Ectodermal cell (in vitro differentiated cells): ENCODE measurements around the gene N4BP2L2.

Experiments
- H3K27ac ChIP-seq: 2 replicates; pipeline ENCODE4 v1.7.0; 2013; ENCODE audit warnings: mild to moderate bottlenecking, low read depth, low read length; ENCODE audit not compliant: insufficient read depth, poor library complexity, severe bottlenecking
- H3K27me3 ChIP-seq: 2 replicates; pipeline ENCODE4 v1.7.0; 2013; ENCODE audit warnings: mild to moderate bottlenecking, low read length; ENCODE audit not compliant: insufficient read depth, control insufficient read depth, poor library complexity, severe bottlenecking
- H3K36me3 ChIP-seq: one replicate; pipeline ENCODE4 v1.7.0; 2013; ENCODE audit warnings: low read length; ENCODE audit not compliant: control insufficient read depth, insufficient read depth
- H3K4me1 ChIP-seq: one replicate; pipeline ENCODE4 v1.7.0; 2013; ENCODE audit warnings: low read length; ENCODE audit not compliant: control insufficient read depth, insufficient read depth
- H3K4me3 ChIP-seq: 2 replicates; pipeline ENCODE4 v1.7.0; 2013; ENCODE audit warnings: low read depth, low read length, control low read depth; ENCODE audit not compliant: insufficient read depth
- H3K9me3 ChIP-seq: 2 replicates; pipeline ENCODE4 v1.7.0; 2013; ENCODE audit warnings: mild to moderate bottlenecking, low read length, moderate library complexity; ENCODE audit not compliant: control insufficient read depth
- WGBS, 2 experiments: methylation state at CpG; one replicate each; pipeline ENCODE4 v1.1.7; 2013; ENCODE audit warnings: missing lambda C conversion rate in 2 of 2; 5-methylcytosine and 5-hydroxymethylcytosine counted together

Gene N4BP2L2

DNA sequence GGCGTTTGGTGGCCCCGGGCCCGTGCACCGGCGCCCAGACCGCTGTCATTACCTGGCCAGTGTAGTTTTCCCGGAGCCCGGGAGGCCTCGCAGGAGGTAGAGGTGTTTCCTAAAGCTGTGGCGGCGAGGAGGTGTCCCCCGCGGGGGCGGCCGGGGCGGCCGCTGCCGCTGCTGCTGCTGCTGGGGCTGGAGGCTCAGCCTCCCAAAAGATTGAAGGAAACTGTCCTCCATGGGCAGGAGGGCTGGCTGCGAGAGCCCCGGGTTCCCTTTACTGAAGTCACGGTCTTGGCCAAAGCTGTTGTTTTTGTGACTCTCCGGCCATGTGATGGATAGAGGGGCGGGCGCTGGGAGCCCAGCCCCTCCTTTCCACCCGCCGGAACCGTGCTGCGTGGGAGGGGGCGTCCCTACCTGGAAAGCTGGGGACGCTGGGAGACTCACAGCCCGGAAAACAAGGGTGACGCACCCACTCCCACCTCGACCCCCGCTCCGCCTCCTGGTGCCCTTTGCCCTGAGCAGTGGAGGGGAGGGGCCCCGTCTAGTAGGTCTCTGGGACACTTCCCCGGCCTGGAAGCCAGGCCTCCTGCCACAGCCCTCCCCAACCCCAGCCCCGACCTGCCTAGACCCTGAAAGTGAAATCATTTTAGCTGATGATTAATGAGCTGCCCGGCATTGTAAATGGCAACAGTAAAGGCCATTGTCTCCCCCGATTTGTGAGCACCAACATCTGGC lies 110.6 kb downstream of the N4BP2L2 start, which contains the start of gene N4BP2L1:
Gene N4BP2L1 (minus strand): TSS at position 279 of the 729 bp plus-strand sequence. CDS start 48 bp downstream, at position 231.
- H3K27ac ChIP-seq = no peak within 1 kb of the TSS
- H3K9me3 ChIP-seq = no peaks in the 10 kb centered on the region
- no peaks in the 10 kb centered on the region for H3K36me3 ChIP-seq
- peaks cover 36% of the 10 kb centered on the region for H3K27me3 ChIP-seq
- WGBS, 2 experiments = 4 to 5% methylated on average over 40 of the region's 40 CpGs
- no peaks in the 10 kb centered on the region for H3K4me1 ChIP-seq
- peak within 1 kb of the TSS; percentile 47 for H3K4me3 ChIP-seq

DNA sequence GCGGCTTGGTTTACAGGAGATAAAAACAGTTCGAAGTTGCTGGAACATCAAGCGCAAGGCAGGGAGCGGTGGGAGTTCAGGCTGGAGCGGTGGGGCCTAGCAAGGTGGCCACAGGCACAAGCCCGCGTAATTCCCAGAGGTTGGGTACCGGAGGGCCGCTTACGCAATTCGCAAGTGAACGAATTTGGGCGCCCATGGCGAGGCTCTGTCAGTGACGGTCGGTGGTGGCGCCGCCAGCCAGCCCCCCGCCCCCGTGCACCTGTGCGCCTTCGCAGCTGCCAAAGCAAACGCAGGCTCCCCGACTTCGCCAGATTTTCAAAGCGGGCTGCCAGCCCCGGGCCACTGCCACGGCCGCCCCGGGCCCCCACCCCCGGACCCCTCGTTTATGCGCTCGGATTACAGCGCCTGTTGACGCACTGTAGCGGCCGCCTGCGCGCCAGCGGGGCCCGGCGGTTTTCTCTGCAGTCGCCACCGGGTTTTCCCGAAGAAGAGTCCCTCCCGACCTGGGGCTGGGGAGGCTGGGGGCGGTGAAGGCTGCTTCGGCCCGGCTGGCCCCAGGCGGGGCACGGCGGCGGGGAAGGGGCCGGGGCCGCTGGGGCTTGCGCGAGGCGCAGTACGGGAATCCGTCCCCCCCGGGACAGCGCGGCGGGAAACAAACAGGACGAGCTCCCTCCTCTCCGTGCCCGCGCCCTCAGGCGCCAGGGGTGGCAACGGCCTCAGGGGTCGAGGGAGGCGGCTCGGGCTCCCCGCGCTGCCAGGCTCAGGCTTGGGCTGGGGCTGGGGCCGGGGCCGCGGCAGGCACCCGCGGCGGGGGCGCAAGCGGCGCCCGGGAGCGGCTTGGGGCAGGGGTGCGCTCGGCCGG lies 111.4 kb downstream of the N4BP2L2 start:
- 1% methylated on average over 90 of the region's 90 CpGs for WGBS, 2 experiments
- Histone ChIP-seq H3K4me1 (no peaks in the 10 kb centered on the region), H3K9me3 (no peaks in the 10 kb centered on the region), H3K27me3 (peaks cover 36% of the 10 kb centered on the region), H3K4me3 (peak overlapping the region; percentile 47), H3K27ac (no peak overlapping the region), H3K36me3 (no peaks in the 10 kb centered on the region)

DNA sequence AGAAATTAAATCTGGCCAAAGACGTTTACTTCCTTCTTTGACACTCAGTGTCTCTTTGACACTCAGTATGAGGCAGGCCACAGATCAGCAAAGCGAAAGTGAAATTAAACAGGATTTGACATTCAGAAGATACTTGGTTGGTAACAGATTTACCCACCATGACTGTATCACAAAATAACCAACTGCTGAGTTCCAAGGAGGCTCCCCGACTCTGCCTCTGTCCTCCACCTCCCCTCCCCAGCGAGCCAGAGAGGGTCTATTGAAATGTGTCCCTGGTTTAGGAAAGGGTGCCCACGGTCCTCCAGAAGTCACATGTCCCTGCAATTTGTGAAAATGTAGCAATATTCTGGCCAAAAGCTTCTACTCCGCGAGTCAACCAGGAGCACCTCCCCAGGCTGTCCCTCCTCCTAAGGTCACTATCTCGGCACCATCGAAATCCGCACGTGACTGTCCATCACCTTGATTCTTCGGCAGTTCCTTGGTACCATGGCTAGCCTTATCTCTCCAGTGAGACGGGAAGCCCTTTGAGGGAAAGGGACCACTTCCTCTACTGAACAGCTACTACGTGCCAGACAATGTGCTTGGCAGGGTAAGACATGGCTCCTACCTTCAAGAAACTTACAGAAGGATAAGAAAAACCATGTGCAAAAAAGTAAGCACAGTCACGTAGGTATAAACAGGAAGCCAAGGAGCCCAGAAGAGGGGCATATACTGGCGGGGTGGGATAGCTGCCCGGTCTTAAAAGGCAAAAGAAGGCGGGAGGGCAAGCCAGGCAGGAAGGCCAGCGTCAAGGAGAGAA lies 112.2 kb downstream of the N4BP2L2 start:
- peaks cover 36% of the 10 kb centered on the region for H3K27me3 ChIP-seq
- 73 to 75% methylated on average over 19 of the region's 19 CpGs for whole genome bisulfite sequencing, 2 experiments
- H3K27ac ChIP-seq = no peak overlapping the region
- peak overlapping the region; percentile 47 for H3K4me3 ChIP-seq
- no peaks in the 10 kb centered on the region for H3K4me1 ChIP-seq
- H3K36me3 ChIP-seq = no peaks in the 10 kb centered on the region
- no peaks in the 10 kb centered on the region for H3K9me3 ChIP-seq

DNA sequence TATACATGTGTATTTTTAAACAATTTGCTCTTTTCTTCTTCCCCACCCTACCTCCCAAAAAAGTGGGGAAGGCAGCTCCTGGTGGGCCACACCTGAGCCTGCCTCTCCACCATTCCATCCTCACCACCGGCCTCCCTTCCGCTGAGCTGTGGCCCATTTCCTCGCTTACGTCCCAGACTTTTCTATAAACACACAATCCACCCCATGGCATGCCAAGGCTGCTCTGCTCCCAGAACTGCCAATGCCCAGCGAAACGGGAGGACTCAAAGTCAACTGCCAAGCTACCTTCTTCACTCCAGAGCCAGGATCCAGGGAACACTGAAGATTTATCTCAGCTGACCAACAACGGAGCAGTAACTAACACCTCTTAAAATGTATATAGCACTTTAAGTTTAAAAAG lies 113.4 kb downstream of the N4BP2L2 start:
- no peaks in the 10 kb centered on the region for H3K9me3 ChIP-seq
- no peaks in the 10 kb centered on the region for H3K36me3 ChIP-seq
- H3K4me1 ChIP-seq = no peaks in the 10 kb centered on the region
- peaks cover 36% of the 10 kb centered on the region for H3K27me3 ChIP-seq
- H3K27ac ChIP-seq = no peak overlapping the region
- WGBS, 2 experiments = 89 to 90% methylated on average over 7 of the region's 7 CpGs
- H3K4me3 ChIP-seq = no peak overlapping the region

DNA sequence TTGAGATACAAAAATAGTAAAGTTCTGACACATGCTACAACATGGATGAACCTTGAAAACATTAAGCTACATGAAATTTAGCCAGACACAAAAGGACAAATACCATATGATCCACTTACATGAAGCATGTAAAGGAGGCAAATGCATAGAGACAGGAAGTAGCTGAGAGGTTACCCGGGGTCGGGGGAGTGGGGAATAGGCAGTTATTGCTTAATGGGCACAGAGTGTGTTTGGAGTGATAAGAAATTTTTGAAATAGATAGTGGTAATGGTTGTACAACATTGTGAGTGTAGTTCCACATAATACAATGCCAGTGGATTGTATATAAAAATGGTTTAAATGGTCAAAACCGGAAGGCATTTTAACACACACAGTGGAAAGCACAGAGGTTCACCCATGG lies 115.0 kb downstream of the N4BP2L2 start:
- H3K27me3 ChIP-seq = peaks cover 32% of the 10 kb centered on the region
- H3K27ac ChIP-seq = no peak overlapping the region
- no peaks in the 10 kb centered on the region for H3K9me3 ChIP-seq
- 94 to 97% methylated on average over 3 of the region's 3 CpGs for WGBS, 2 experiments
- H3K4me3 ChIP-seq = no peak overlapping the region
- H3K4me1 ChIP-seq = no peaks in the 10 kb centered on the region
- H3K36me3 ChIP-seq = no peaks in the 10 kb centered on the region

DNA sequence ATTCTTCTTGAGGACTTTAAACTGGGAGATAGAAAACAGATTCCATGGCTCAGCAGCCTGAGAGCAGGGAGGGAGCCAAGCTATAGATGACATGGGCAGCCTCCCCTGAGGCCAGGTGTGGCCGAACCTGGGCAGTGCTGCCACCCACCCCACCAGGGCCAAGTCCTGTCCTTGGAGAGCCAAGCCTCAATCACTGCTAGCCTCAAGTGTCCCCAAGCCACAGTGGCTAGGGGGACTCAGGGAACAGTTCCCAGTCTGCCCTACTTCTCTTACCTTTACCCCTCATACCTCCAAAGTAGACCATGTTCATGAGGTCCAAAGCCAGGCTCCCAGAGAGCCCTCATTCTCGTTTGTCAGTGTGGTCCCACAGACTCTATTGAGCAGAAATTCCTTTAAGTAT lies 118.7 kb downstream of the N4BP2L2 start:
- Histone ChIP-seq H3K36me3 (no peaks in the 10 kb centered on the region), H3K9me3 (no peaks in the 10 kb centered on the region), H3K4me3 (no peak overlapping the region), H3K27ac (no peak overlapping the region), H3K27me3 (no peaks in the 10 kb centered on the region), H3K4me1 (no peaks in the 10 kb centered on the region)
- 85 to 86% methylated on average over 2 of the region's 2 CpGs for WGBS, 2 experiments

DNA sequence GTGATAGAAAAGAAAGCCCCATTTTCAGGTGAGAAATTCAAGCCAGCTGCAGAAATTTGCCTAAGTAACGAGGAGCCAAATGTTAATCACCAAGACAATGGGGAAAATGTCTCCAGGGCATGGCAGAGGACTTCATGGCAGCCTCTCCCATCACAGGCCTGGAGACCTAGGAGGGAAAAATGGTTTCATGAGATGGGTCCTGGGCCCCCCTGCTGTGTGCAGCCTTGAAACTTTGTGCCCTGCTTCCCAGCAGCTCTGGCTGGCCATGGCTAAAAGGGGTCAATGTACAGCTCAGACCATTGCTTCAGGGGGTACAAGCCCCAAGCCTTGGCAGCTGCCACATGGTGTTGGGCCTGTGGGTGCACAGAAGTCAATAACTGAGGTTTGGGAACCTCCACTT lies 120.6 kb downstream of the N4BP2L2 start:
- Histone ChIP-seq H3K27me3 (no peaks in the 10 kb centered on the region), H3K36me3 (no peaks in the 10 kb centered on the region), H3K9me3 (no peaks in the 10 kb centered on the region), H3K4me3 (no peak overlapping the region), H3K27ac (no peak overlapping the region), H3K4me1 (no peaks in the 10 kb centered on the region)
- WGBS, 2 experiments = 83 to 92% methylated on average over 1 of the region's 1 CpG

DNA sequence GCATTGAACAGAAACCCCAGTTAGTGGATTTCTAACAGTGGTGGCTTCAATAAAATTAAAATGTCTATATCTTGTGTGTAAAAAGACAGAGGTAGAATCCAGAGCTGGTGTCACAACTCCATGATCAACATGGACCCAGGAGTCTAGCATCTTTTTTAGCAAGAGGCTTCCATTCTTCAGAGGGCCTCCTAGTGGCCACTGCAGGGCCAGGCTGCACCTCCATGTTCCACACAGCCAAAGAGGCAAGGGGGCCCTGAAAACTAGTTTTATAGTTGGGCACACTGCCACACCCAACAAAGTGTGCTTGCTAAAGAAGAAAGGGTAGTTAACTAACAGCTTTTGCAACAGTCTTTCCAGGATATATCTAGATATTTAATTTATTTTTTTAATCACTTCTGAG lies 123.6 kb downstream of the N4BP2L2 start:
- H3K4me1 ChIP-seq = peaks cover 5% of the 10 kb centered on the region
- H3K9me3 ChIP-seq = no peaks in the 10 kb centered on the region
- no peak overlapping the region for H3K4me3 ChIP-seq
- H3K27ac ChIP-seq = no peak overlapping the region
- H3K27me3 ChIP-seq = peaks cover 4% of the 10 kb centered on the region
- no peaks in the 10 kb centered on the region for H3K36me3 ChIP-seq

DNA sequence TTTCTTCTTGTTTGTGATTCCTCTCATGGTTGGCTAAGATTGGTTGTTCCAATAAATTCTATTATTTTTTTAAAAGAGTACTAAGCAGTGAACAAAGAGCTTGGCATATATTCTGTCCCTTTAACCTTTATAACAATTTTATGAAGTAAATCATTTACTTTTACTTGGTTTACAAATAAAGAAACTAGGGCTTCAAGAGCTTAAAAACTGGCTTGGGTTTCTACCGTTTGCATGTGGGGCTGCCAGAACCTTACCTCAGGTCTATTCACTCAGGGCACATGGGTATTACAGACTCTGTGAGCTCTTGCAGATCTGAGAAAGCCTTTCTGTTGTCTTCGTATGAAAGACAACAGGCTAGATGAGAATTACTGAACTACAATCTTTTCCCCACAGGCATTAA lies 124.0 kb downstream of the N4BP2L2 start:
- WGBS, 2 experiments = 82 to 93% methylated on average over 2 of the region's 2 CpGs
- Histone ChIP-seq H3K4me3 (no peak overlapping the region), H3K9me3 (no peaks in the 10 kb centered on the region), H3K4me1 (peaks cover 6% of the 10 kb centered on the region), H3K27me3 (peaks cover 9% of the 10 kb centered on the region), H3K36me3 (no peaks in the 10 kb centered on the region), H3K27ac (no peak overlapping the region)

DNA sequence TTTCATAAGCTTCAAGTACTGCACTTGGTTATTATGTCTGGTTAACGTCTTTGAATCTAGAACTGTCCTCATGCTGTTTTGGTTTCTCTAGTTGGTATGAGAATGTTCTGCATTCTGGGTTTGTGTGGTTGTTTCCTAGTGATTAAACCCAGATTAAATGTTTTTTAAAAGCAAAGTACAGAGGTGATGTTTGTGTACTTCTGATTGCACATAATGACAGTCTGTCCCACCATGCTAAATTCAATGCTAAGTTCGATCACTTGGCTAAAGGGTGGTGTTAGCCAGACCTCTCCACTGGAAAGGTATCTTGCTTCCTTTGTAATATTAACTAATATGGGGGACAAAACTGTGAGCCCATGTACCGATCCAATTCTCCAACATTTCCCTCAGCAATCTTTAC lies 125.3 kb downstream of the N4BP2L2 start:
- Histone ChIP-seq H3K36me3 (no peaks in the 10 kb centered on the region), H3K9me3 (no peaks in the 10 kb centered on the region), H3K27ac (no peak overlapping the region), H3K4me3 (no peak overlapping the region), H3K4me1 (peaks cover 6% of the 10 kb centered on the region), H3K27me3 (peaks cover 15% of the 10 kb centered on the region)
- 81 to 96% methylated on average over 3 of the region's 3 CpGs for WGBS, 2 experiments
